Measurements from ENCODE around the gene AKR1C8. TPM values are rescaled to one million over a fixed set of nuclear protein-coding genes. Genes with fewer than 3 reads are reported as not detected.
"Not testable (repeated sequence)": the region's sequence is repeated elsewhere in the genome, so short reads cannot be mapped to it uniquely, and the experiment has no call there.

The AKR1C8 gene
- total RNA-seq, 2 donors from 2014 or later = not detected

DNA sequence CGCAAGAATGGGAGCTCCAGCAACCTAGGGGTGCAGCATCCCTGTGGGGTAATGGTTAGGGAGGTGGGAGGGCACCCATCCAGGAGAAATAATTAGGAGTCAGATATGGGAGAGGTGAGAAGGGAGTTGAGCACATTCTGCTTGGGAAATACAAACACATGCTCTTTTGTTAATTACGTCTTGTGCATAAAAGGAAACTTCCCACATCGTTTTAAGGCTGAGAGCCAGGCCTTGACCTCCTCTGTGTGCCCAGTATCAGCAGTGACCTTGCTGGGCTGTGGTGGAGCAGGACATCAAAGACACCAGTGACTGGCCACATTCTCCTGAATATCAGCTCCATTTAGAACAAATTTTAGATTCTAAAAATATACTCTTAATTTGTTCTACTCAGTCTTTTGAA is 34.3 kb upstream of the AKR1C8 start:
- TF ChIP-seq, protein P1, sequence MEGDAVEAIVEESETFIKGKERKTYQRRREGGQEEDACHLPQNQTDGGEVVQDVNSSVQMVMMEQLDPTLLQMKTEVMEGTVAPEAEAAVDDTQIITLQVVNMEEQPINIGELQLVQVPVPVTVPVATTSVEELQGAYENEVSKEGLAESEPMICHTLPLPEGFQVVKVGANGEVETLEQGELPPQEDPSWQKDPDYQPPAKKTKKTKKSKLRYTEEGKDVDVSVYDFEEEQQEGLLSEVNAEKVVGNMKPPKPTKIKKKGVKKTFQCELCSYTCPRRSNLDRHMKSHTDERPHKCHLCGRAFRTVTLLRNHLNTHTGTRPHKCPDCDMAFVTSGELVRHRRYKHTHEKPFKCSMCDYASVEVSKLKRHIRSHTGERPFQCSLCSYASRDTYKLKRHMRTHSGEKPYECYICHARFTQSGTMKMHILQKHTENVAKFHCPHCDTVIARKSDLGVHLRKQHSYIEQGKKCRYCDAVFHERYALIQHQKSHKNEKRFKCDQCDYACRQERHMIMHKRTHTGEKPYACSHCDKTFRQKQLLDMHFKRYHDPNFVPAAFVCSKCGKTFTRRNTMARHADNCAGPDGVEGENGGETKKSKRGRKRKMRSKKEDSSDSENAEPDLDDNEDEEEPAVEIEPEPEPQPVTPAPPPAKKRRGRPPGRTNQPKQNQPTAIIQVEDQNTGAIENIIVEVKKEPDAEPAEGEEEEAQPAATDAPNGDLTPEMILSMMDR (IDR thresholded peaks at IDR 0.05) = no peak
- DNase-seq (ENCODE audit: low spot score) = no peak

DNA sequence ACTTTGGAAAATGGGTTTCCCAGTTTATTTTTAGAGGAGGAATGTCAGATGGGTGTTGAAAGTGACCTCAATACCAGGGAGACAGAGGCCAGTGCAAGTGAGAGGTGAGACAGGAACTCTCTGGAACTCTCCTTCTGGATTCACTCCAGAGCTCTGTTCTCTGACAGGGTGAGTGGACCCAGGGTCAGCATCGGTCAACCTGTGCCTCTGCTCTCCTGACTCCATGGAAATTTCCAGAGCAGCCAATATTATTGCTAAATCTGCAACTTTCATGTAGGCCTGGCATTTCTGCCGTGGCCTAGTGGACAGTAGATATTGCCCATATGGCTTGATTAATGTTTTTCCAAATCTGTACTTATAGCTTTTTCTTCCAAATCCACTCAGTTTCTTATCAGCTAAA is 31.9 kb upstream of the AKR1C8 start:
- TF ChIP-seq, protein P1 (IDR thresholded peaks at IDR 0.05) = no peak
- DNase-seq (ENCODE audit: low spot score) (no peak), ATAC-seq (ENCODE audit: insufficient number of reproducible peaks, low FRiP score, low read depth) (no peak)
- Histone ChIP-seq H3K36me3 (no peaks in the 10 kb centered on the region), H3K27ac (no peak overlapping the region), H3K9me3 (no peaks in the 10 kb centered on the region), H3K4me1 (ENCODE audit: control insufficient read depth in 1 of 2, low read depth in 2 of 2) (no peaks in the 10 kb centered on the region), H3K4me3 (no peak overlapping the region), H3K27me3 (replicated peaks; ENCODE audit: insufficient read depth) (no peaks in the 10 kb centered on the region)

More for the DNA sequence above, 34.3 kb upstream of the AKR1C8 start:
- no peak for ATAC-seq (ENCODE audit: insufficient number of reproducible peaks, low FRiP score, low read depth)
- Histone ChIP-seq H3K27me3 (replicated peaks; ENCODE audit: insufficient read depth) (no peaks in the 10 kb centered on the region), H3K4me3 (no peak overlapping the region), H3K9me3 (no peaks in the 10 kb centered on the region), H3K27ac (no peak overlapping the region), H3K36me3 (no peaks in the 10 kb centered on the region), H3K4me1 (ENCODE audit: control insufficient read depth in 1 of 2, low read depth in 2 of 2) (no peaks in the 10 kb centered on the region)

DNA sequence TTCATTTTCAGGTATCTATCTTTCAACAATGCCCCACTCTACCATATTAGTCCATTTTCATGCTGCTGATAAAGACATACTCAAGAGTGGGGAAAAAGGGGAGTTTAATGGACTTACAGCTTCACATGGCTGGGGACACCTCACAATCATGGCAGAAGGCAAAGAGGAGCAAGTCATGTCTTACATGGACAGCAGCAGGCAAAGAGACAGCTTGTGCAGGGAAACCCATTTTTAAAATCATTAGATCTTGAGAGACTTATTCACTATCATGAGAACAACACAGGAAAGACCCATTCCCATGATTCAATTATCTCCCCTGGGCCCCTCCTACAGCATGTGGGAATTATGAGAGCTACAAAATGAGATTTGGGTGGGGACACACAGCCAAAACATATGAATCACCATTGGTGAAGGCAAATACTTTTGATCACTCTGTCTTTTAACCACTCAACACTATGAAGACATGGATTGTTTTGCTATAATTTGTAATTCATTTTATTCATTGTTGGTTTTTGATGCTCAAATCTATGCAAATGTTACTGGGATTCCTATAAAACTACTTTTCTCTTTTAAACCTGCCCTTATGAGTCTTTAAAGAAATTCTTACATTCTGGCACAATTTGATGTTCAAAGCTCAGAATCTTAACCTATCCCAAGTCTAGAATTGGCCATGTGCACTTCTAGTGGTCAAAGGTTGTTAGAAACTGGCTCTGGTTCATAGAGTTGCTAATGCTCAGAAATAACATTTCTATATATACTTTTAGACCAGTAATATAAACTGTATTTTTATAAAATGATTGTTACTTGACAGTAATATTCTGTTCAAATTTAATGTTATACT is 27.0 kb upstream of the AKR1C8 start:
- no peak overlapping the region for H3K27ac ChIP-seq
- H3K36me3 ChIP-seq = no peaks in the 10 kb centered on the region
- DNase-seq (ENCODE audit: low spot score) = no peak
- no peaks in the 10 kb centered on the region for H3K27me3 ChIP-seq (replicated peaks; ENCODE audit: insufficient read depth)
- no peak overlapping the region for H3K4me3 ChIP-seq
- no peaks in the 10 kb centered on the region for H3K9me3 ChIP-seq
- TF ChIP-seq, protein P1 (IDR thresholded peaks at IDR 0.05) = no peak
- H3K4me1 ChIP-seq (ENCODE audit: control insufficient read depth in 1 of 2, low read depth in 2 of 2) = no peaks in the 10 kb centered on the region
- no peak for ATAC-seq (ENCODE audit: insufficient number of reproducible peaks, low FRiP score, low read depth)

DNA sequence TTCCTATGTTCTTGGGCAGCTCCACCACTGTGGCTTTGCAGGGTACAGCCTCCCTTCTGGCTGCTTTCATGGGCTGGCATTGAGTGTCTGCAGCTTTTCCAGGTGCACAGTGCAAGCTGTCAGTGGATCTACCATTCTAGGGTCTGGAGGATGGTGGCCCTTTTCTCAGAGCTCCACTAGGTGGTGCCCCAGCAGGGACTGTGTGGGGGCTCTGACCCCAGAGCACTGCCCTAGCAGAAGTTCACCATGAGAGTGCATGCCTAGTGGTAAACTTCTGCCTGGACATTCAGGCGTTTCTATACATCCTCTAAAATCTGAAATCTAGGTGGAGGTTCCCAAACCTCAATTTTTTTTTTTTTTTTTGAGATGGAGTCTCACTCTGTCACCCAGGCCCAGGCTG is 25.3 kb upstream of the AKR1C8 start:
- ATAC-seq (ENCODE audit: insufficient number of reproducible peaks, low FRiP score, low read depth); H3K4me3 ChIP-seq; H3K4me1 ChIP-seq (ENCODE audit: control insufficient read depth in 1 of 2, low read depth in 2 of 2); H3K9me3 ChIP-seq; H3K36me3 ChIP-seq; H3K27me3 ChIP-seq (replicated peaks; ENCODE audit: insufficient read depth); DNase-seq (ENCODE audit: low spot score); H3K27ac ChIP-seq: not testable (repeated sequence)

DNA sequence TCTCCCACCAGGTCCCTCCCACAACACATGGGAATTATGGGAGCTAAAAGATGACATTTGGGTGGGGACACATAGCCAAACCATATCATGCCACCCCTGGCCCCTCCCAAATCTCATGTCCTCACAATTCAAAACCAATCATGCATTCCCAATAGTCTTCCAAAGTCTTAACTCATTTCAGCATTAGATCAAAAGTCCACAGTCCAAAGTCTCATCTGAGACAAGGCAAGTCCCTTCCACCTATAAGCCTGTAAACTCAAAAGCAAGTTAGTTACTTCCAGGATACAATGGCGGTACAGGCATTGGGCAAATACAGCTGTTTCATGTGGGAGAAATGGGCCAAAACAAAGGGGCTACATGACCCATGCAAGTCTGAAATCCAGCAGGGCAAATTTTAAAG is 24.8 kb upstream of the AKR1C8 start:
- not testable (repeated sequence) for H3K4me1 ChIP-seq (ENCODE audit: control insufficient read depth in 1 of 2, low read depth in 2 of 2); H3K27me3 ChIP-seq (replicated peaks; ENCODE audit: insufficient read depth); H3K27ac ChIP-seq; H3K36me3 ChIP-seq; ATAC-seq (ENCODE audit: insufficient number of reproducible peaks, low FRiP score, low read depth); H3K4me3 ChIP-seq; H3K9me3 ChIP-seq; DNase-seq (ENCODE audit: low spot score)

DNA sequence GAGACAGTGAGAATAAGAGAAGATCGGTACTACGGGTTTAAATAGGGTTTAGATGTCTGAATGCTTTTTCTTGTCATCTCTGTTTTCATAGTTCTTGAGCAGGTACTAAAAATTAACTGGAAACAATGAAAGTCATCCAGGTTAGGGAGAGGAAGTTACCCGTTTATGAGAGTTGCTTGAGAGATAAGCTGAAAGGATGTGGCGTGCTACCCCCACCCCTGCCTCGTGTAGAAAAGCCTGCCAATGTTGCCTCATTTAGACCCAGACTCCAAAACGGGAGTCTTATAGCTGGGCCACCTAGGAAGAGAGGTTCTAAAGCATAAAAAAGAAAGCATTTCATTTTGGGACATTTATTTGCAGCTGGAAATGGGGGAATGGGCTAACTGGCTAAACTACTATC is 21.8 kb upstream of the AKR1C8 start:
- H3K4me3 ChIP-seq = no peak overlapping the region
- TF ChIP-seq, protein P1 (IDR thresholded peaks at IDR 0.05) = no peak
- H3K9me3 ChIP-seq = peaks cover 3% of the 10 kb centered on the region
- H3K27ac ChIP-seq = no peak overlapping the region
- H3K27me3 ChIP-seq (replicated peaks; ENCODE audit: insufficient read depth) = no peaks in the 10 kb centered on the region
- no peaks in the 10 kb centered on the region for H3K36me3 ChIP-seq
- ATAC-seq (ENCODE audit: insufficient number of reproducible peaks, low FRiP score, low read depth) = no peak
- no peak for DNase-seq (ENCODE audit: low spot score)
- no peaks in the 10 kb centered on the region for H3K4me1 ChIP-seq (ENCODE audit: control insufficient read depth in 1 of 2, low read depth in 2 of 2)
